NK-92 treated with Interleukin-12 subunit alpha and Interleukin-12 subunit beta, amount 100 ng/mL, for 24 hours (cell line): ENCODE measurements around the gene SMC1B.
"Not testable (repeated sequence)": the region's sequence is repeated elsewhere in the genome, so short reads cannot be mapped to it uniquely, and the experiment has no call there.

Experiments
- DNase-seq: peaks from one replicate; lab custom pipeline; 2025; lab: John Stamatoyannopoulos, UW

Gene SMC1B

GRCh38 chr22:45442116-45442515, 28.7 kb upstream of the SMC1B start:
- no peak for DNase-seq

GRCh38 chr22:45441138-45441537, 27.7 kb upstream of the SMC1B start:
- no peak for DNase-seq

GRCh38 chr22:45440688-45441087, 27.3 kb upstream of the SMC1B start:
- not testable (repeated sequence) for DNase-seq

GRCh38 chr22:45438336-45438735, 24.9 kb upstream of the SMC1B start:
- DNase-seq, result no peak

GRCh38 chr22:45436871-45437517, 23.6 kb upstream of the SMC1B start:
- not testable (repeated sequence) for DNase-seq

- peak; percentile 39 for DNase-seq
Observed at GRCh38 chr22:45435544-45436139, 22.2 kb upstream of the SMC1B start.

- DNase-seq, result no peak
Observed at GRCh38 chr22:45434981-45435380, 21.6 kb upstream of the SMC1B start.

- DNase-seq, result no peak
Observed at GRCh38 chr22:45430871-45431270, 17.5 kb upstream of the SMC1B start.

- DNase-seq, result no peak
Observed at GRCh38 chr22:45429981-45430775, 16.8 kb upstream of the SMC1B start.

- no peak for DNase-seq
Observed at GRCh38 chr22:45429424-45429823, 16.0 kb upstream of the SMC1B start.

GRCh38 chr22:45428391-45429385, 15.3 kb upstream of the SMC1B start:
- DNase-seq, result no peak

- no peak for DNase-seq
Observed at GRCh38 chr22:45427114-45427513, 13.7 kb upstream of the SMC1B start.

- DNase-seq, result no peak
Observed at GRCh38 chr22:45426387-45426786, 13.0 kb upstream of the SMC1B start.

GRCh38 chr22:45425531-45426265, 12.3 kb upstream of the SMC1B start:
- DNase-seq, result no peak

GRCh38 chr22:45425101-45425500, 11.7 kb upstream of the SMC1B start:
- DNase-seq, result no peak

GRCh38 chr22:45424241-45424731, 10.9 kb upstream of the SMC1B start:
- no peak for DNase-seq

- DNase-seq, result no peak
Observed at GRCh38 chr22:45423524-45423923, 10.1 kb upstream of the SMC1B start.

- DNase-seq, result no peak
Observed at GRCh38 chr22:45422237-45422983, 9.0 kb upstream of the SMC1B start.

GRCh38 chr22:45421349-45422055, 8.1 kb upstream of the SMC1B start:
- no peak for DNase-seq

- no peak for DNase-seq
Observed at GRCh38 chr22:45420539-45420938, 7.1 kb upstream of the SMC1B start.
